Caco-2 (cell line): Measurements from ENCODE around the gene PLCB1. TPM values are rescaled to one million over a fixed set of nuclear protein-coding genes. Genes with fewer than 3 reads are reported as not detected.

Experiments used
- BruUV-seq: library from RNA; stranded (reverse); fragments of 400-500 nt; replicated peaks from 2 replicates; lab custom pipeline; 2021; lab: Mats Ljungman, UMichigan
- CTCF ChIA-PET: fragments of 300-600 bp; sonication (Branson Sonifier 250); formaldehyde crosslinking; loops from one replicate; lab custom pipeline; 2022; ENCODE audit warnings: antibody characterized with exemption; lab: Charles Lee
- POLR2A ChIA-PET: fragments of 300-600 bp; sonication (Branson Sonifier 250); formaldehyde crosslinking; loops from one replicate; lab custom pipeline; 2022; ENCODE audit warnings: antibody characterized with exemption; lab: Charles Lee
- DNase-seq, 2 experiments: peaks; one replicate each; pipeline versions ENCODE4 v3.0.0 to v3.0.0-alpha.2; 2020 to 2022
- H3K27me3 ChIP-seq: replicated peaks from 2 replicates; pipeline ENCODE4 v1.6.0; 2011; ENCODE audit warnings: low read length; ENCODE audit not compliant: control insufficient read depth, insufficient read depth
- H3K36me3 ChIP-seq: 2 replicates; pipeline ENCODE4 v1.5.1; 2011; ENCODE audit warnings: low read length; ENCODE audit not compliant: control insufficient read depth, insufficient read depth
- H3K4me1 ChIP-seq: fragments of 250-450 bp; sonication (Bioruptor Pico); 2 replicates; pipeline ENCODE4 v1.5.1; 2020; ENCODE audit warnings: mild to moderate bottlenecking
- H3K4me3 ChIP-seq: 2 replicates; pipeline ENCODE4 v1.5.1; 2011; ENCODE audit warnings: low read depth, mild to moderate bottlenecking, control low read depth, low read length
- H3K9me3 ChIP-seq: fragments of 250-450 bp; sonication (Bioruptor Pico); 2 replicates; pipeline ENCODE4 v1.5.1; 2020; ENCODE audit warnings: mild to moderate bottlenecking, moderate library complexity
- H3K27ac Mint-ChIP-seq: one replicate; pipeline ENCODE4 v1.8.0; 2022; ENCODE audit warnings: mixed read lengths; ENCODE audit not compliant: unreplicated experiment
- H3K27me3 Mint-ChIP-seq: one replicate; pipeline ENCODE4 v1.8.0; 2022; ENCODE audit warnings: mixed read lengths; ENCODE audit not compliant: insufficient read depth, unreplicated experiment
- H3K36me3 Mint-ChIP-seq: one replicate; pipeline ENCODE4 v1.8.0; 2022; ENCODE audit warnings: mild to moderate bottlenecking, mixed read lengths; ENCODE audit not compliant: insufficient read depth, unreplicated experiment
- H3K4me1 Mint-ChIP-seq: one replicate; pipeline ENCODE4 v1.8.0; 2022; ENCODE audit warnings: low read depth, mixed read lengths; ENCODE audit not compliant: unreplicated experiment
- H3K4me3 Mint-ChIP-seq: one replicate; pipeline ENCODE4 v1.8.0; 2022; ENCODE audit warnings: mild to moderate bottlenecking, moderate library complexity, mixed read lengths; ENCODE audit not compliant: unreplicated experiment
- H3K9me3 Mint-ChIP-seq: one replicate; pipeline ENCODE4 v1.8.0; 2022; ENCODE audit warnings: mixed read lengths; ENCODE audit not compliant: unreplicated experiment
- intact Hi-C: fragments of 100-400 bp; cut with micrococcal nuclease; formaldehyde crosslinking; loops from one replicate; pipeline ENCODE4 v1.10.0; 2022; ENCODE audit not compliant: unreplicated experiment
- total RNA-seq: library from RNA; stranded (reverse); gene quantifications from 2 replicates; pipeline ENCODE4 v1.2.3, GENCODE V29; 2022
- TF ChIP-seq, protein P1 (sequence below), 2 experiments: fragments of 200-600 bp in 1 of 2; IDR thresholded peaks; 1 replicate in 1 of 2; 2 replicates in 1 of 2; pipeline versions ENCODE4 v1.5.1 to v1.8.0; 2011 to 2022; ENCODE audit warnings: antibody characterized with exemption in 1 of 2, control low read depth in 1 of 2, inconsistent platforms in 1 of 2, low read depth in 1 of 2, low read length in 1 of 2, mild to moderate bottlenecking in 1 of 2, moderate library complexity in 1 of 2; ENCODE audit not compliant: insufficient read depth in 1 of 2, severe bottlenecking in 1 of 2, unreplicated experiment in 1 of 2

The PLCB1 gene
- total RNA-seq, 1 experiment from 2014 or later = 105 TPM

DNA sequence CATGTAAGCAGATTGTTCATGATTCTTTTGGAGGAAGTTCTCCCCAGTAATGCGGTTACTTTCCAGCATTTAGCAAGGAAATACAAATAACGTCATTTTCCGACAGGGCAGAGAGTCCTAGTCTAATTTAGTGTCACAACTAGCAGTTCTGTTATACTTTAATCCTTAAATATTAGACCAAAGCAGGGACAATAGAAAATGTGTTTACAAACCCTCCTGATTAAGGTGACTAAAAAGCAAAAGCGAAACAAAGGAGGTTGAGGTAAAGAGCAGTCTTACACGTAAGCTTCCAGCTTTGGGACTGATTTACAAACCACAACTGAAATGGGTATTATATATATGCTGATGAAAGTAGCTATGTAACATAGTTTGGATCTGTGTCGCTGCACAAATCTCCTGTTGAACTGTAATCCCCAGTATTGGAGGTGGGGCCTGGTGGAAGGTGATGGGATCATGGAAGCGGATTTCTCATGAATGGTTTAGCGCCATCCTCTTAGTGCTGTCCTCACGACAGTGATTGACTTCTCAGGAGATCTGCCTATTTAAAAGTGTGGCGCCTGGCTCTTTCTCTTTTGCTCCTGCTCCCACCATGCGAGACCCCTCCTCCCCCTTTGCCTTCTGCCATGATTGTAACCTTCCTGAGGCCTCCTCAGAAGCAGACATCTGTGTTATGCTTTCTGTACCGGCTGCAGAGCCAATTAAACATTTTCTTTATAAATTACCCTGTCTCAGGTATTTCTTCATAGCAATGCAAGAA, 81.9 kb downstream of the PLCB1 start:
- Mint-ChIP-seq H3K27ac (no peak overlapping the region), H3K27me3 (no peaks in the 10 kb centered on the region), H3K36me3 (peaks cover 11% of the 10 kb centered on the region), H3K4me1 (peaks cover 51% of the 10 kb centered on the region), H3K9me3 (no peaks in the 10 kb centered on the region), H3K4me3 (no peak overlapping the region)
- TF ChIP-seq, protein P1, sequence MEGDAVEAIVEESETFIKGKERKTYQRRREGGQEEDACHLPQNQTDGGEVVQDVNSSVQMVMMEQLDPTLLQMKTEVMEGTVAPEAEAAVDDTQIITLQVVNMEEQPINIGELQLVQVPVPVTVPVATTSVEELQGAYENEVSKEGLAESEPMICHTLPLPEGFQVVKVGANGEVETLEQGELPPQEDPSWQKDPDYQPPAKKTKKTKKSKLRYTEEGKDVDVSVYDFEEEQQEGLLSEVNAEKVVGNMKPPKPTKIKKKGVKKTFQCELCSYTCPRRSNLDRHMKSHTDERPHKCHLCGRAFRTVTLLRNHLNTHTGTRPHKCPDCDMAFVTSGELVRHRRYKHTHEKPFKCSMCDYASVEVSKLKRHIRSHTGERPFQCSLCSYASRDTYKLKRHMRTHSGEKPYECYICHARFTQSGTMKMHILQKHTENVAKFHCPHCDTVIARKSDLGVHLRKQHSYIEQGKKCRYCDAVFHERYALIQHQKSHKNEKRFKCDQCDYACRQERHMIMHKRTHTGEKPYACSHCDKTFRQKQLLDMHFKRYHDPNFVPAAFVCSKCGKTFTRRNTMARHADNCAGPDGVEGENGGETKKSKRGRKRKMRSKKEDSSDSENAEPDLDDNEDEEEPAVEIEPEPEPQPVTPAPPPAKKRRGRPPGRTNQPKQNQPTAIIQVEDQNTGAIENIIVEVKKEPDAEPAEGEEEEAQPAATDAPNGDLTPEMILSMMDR (IDR thresholded peaks at IDR 0.05; ENCODE audit: insufficient read depth in 1 of 2, low read depth in 1 of 2, low read length in 1 of 2, severe bottlenecking in 1 of 2, unreplicated experiment in 1 of 2) = no peak
- no peak for DNase-seq
- Histone ChIP-seq H3K27me3 (no peaks in the 10 kb centered on the region), H3K4me1 (peaks cover 42% of the 10 kb centered on the region), H3K36me3 (no peaks in the 10 kb centered on the region), H3K4me3 (no peak overlapping the region), H3K9me3 (no peaks in the 10 kb centered on the region)
- intact Hi-C loops = loop anchor here (10.0 kb wide), 1 partner anchor 169 kb away; no protein-coding TSS in a partner anchor
- CTCF ChIA-PET = interaction anchor here (0.6 kb wide), 1 partner anchor 16 kb away, joined by 3 read pairs; no protein-coding TSS in a partner anchor
- POLR2A ChIA-PET = no interaction called here
- no TSS peak for BruUV-seq

DNA sequence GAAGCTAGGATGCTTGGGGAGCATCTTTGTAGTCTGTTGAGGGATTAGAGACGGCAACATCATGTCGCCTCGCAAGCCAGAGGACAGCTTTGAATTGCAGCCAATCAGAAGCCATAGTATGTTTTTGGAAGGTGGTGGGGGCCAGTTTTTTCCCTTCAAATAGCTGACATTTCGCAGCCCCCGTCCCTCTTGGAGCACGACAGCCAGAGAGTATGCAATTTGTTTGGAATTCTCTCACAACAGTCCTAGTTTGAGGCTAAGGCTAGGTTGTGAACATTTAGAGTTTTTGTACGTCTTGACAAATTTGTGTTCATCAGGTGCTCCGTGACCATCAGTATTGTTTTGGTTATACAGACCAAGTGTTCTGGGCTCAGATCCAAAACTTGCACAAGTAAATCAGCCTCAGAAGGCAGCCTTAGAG, 83.3 kb downstream of the PLCB1 start:
- Mint-ChIP-seq H3K36me3 (peaks cover 11% of the 10 kb centered on the region), H3K4me3 (no peak overlapping the region), H3K4me1 (peaks cover 48% of the 10 kb centered on the region), H3K27me3 (no peaks in the 10 kb centered on the region), H3K9me3 (no peaks in the 10 kb centered on the region), H3K27ac (no peak overlapping the region)
- ChIA-PET CTCF (interaction anchor here (1.1 kb wide), 1 partner anchor 505 kb away, joined by 3 read pairs; no protein-coding TSS in a partner anchor), POLR2A (no interaction called here)
- DNase-seq = no peak
- no peaks in the 10 kb centered on the region for H3K36me3 ChIP-seq
- no peaks in the 10 kb centered on the region for H3K27me3 ChIP-seq
- intact Hi-C loops = loop anchor here (10.0 kb wide), 1 partner anchor 171 kb away; no protein-coding TSS in a partner anchor
- H3K4me3 ChIP-seq = no peak overlapping the region
- TF ChIP-seq, protein P1 (IDR thresholded peaks at IDR 0.05; ENCODE audit: insufficient read depth in 1 of 2, low read depth in 1 of 2, low read length in 1 of 2, severe bottlenecking in 1 of 2, unreplicated experiment in 1 of 2) = no peak
- H3K4me1 ChIP-seq = peaks cover 31% of the 10 kb centered on the region
- no TSS peak for BruUV-seq
- no peaks in the 10 kb centered on the region for H3K9me3 ChIP-seq

DNA sequence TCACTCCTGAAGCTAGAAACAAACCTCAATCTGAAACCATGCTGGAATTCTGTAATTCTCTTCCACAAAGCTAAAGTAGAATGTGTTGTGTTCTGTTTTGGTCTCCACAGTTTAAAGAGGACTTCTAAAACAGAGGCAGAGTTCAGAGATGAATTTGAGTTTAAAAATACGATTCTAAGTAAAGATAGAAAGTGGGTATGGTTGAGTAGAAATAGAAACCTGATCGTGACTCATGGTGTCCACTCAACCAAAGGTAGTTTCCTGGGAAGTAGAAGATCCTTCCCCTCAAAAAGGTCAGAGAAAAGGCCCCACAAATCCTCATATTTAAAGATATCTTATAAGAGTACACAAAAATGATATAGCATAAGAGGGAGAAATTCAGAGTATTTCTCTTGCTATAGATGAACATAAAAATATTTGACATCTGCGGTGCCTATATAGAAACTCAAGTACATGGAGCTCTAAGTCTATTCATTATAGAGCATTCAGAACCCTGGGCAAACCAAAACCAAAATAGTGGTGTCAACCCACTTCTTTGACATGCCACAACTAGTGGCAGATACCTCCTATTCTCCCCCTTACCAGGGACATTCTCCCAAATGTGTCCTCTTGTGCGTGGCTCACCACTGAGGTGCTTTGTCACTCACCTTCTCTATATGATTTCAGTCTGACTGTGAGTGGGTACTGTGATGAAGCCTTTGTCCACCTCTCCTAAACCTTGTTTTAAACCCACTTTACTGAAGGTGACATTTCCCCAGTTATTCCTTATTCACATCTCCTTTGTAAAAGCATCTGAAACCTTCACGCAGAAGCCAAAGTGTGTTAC, 84.5 kb downstream of the PLCB1 start:
- Histone ChIP-seq H3K9me3 (no peaks in the 10 kb centered on the region), H3K36me3 (no peaks in the 10 kb centered on the region), H3K27me3 (no peaks in the 10 kb centered on the region), H3K4me3 (no peak overlapping the region), H3K4me1 (peaks cover 20% of the 10 kb centered on the region)
- Mint-ChIP-seq H3K9me3 (no peaks in the 10 kb centered on the region), H3K27me3 (no peaks in the 10 kb centered on the region), H3K4me1 (peaks cover 37% of the 10 kb centered on the region), H3K4me3 (no peak overlapping the region), H3K36me3 (peaks cover 11% of the 10 kb centered on the region), H3K27ac (peak overlapping the region; percentile 12)
- ChIA-PET CTCF (no interaction called here), POLR2A (no interaction called here)
- BruUV-seq = no TSS peak
- intact Hi-C loops = loop anchor here (10.0 kb wide), 1 partner anchor 172 kb away; no protein-coding TSS in a partner anchor
- TF ChIP-seq, protein P1 (IDR thresholded peaks at IDR 0.05; ENCODE audit: insufficient read depth in 1 of 2, low read depth in 1 of 2, low read length in 1 of 2, severe bottlenecking in 1 of 2, unreplicated experiment in 1 of 2) = no peak
- no peak for DNase-seq
